Naive B cell (primary cell): ENCODE measurements around the gene KDM2B. TPM values are rescaled to one million over a fixed set of nuclear protein-coding genes. Genes with fewer than 3 reads are reported as not detected.
A peak's percentile ranks its signal among the peaks of the same experiment; 100 is the strongest.

ENCODE experiments used
- ATAC-seq, 2 donors: fragments of 150-1000 bp; cut with Tn5 transposase; 2 replicates each; pipeline ENCODE4 v1.10.0; 2021; ENCODE audit warnings: low read depth in 2 of 2, mild to moderate bottlenecking in 2 of 2, moderate library complexity in 2 of 2
- DNase-seq: peaks from one replicate; pipeline ENCODE4 v3.0.0; 2022
- H3K27ac Mint-ChIP-seq, 6 donors: one replicate each; pipeline ENCODE4 v1.8.0; 2020 to 2022; ENCODE audit warnings: mild to moderate bottlenecking in 6 of 6, mixed read lengths in 6 of 6, moderate library complexity in 5 of 6, inconsistent platforms in 2 of 6
- H3K27me3 Mint-ChIP-seq, 3 donors: one replicate each; pipeline ENCODE4 v1.8.0; 2021 to 2022; ENCODE audit warnings: mixed read lengths in 3 of 3, mild to moderate bottlenecking in 1 of 3
- H3K36me3 Mint-ChIP-seq, 2 donors: one replicate each; pipeline ENCODE4 v1.8.0; 2020 to 2022; ENCODE audit warnings: mixed read lengths in 2 of 2, inconsistent platforms in 1 of 2, mild to moderate bottlenecking in 1 of 2
- H3K4me1 Mint-ChIP-seq, 3 donors: one replicate each; pipeline ENCODE4 v1.8.0; 2020 to 2022; ENCODE audit warnings: mixed read lengths in 3 of 3, inconsistent platforms in 1 of 3, mild to moderate bottlenecking in 1 of 3, moderate library complexity in 1 of 3
- H3K4me3 Mint-ChIP-seq, 8 donors: one replicate each; pipeline ENCODE4 v1.8.0; 2020 to 2022; ENCODE audit warnings: mild to moderate bottlenecking in 8 of 8, mixed read lengths in 8 of 8, moderate library complexity in 8 of 8, inconsistent platforms in 2 of 8
- H3K9me3 Mint-ChIP-seq, 7 donors: one replicate each; pipeline ENCODE4 v1.8.0; 2020 to 2022; ENCODE audit warnings: mixed read lengths in 7 of 7, mild to moderate bottlenecking in 5 of 7, inconsistent platforms in 2 of 7, moderate library complexity in 1 of 7
- polyA plus RNA-seq, 6 donors: library from polyadenylated mRNA; unstranded; fragments of 300-500 nt; fragmentation: Illumina TruSeq; gene quantifications; one replicate each; pipeline ENCODE4 v1.2.3, GENCODE V29; 2021; ENCODE audit warnings: low read depth in 6 of 6

KDM2B gene
- polyA plus RNA-seq, 6 donors from 2014 or later = 25.5 to 46.5 (median 31.0) TPM

GRCh38 chr12:121465921-121466793 is 114.7 kb downstream of the KDM2B start:
- peak overlapping the region; percentile 93 to 99 (median 99) for H3K27ac Mint-ChIP-seq

DNA sequence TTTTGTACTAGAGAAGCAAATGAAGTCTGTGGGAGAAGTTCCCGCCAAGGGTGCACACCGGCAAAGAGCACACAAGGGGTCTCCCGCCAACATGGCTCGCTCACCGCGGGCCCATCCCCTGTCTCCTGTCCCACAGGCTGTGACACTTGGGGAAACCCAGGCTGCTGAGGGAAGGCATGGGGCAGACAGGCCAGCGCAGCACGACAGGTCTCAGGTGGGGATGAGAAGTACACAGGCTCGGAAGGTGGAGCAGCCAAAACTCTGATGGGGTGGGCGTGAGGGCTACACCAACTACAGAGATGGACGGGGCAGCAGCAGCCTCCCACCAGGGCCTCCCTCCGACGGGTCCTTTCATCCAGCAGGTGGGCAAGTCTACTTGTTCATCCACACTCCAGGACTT is 116.5 kb downstream of the KDM2B start:
- ATAC-seq (no peak), DNase-seq (no peak)
- no peaks in the 10 kb centered on the region for H3K27me3 Mint-ChIP-seq
- no peaks in the 10 kb centered on the region for H3K9me3 Mint-ChIP-seq
- no peak overlapping the region for H3K27ac Mint-ChIP-seq
- H3K4me3 Mint-ChIP-seq = peak overlapping the region; percentile 22 to 97 (median 38)
- no peaks in the 10 kb centered on the region for H3K36me3 Mint-ChIP-seq
- H3K4me1 Mint-ChIP-seq = peaks cover 42 to 59% (median 56%) of the 10 kb centered on the region in 3 donors

More at GRCh38 chr12:121465921-121466793, 114.7 kb downstream of the KDM2B start:
- ATAC-seq = no peak
- peak; percentile 60 for DNase-seq
- H3K27me3 Mint-ChIP-seq = no peaks in the 10 kb centered on the region
- H3K36me3 Mint-ChIP-seq = no peaks in the 10 kb centered on the region
- H3K9me3 Mint-ChIP-seq = no peaks in the 10 kb centered on the region
- H3K4me1 Mint-ChIP-seq = peaks cover 36 to 63% (median 59%) of the 10 kb centered on the region in 3 donors
- H3K4me3 Mint-ChIP-seq = peak overlapping the region; percentile 92 to 99 (median 98)

DNA sequence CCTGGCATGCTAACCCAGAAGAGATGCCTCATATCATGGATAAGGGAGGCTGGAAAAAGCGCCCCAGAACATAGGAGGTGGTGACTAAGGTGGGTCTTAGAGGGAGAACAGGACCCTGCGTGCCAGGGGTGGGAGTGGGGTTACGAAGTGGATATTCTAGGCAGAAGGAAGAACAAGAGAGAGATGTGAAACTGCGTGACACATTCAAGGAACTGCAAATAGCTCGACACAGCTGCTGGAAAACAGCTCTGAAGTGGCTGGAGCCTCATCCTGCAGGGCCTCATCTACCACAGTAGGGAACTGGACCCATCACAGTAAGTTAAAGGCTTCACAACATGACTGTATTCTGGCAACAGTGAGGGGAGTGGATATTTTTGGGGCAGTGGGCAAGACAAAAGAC is 119.8 kb downstream of the KDM2B start:
- Mint-ChIP-seq H3K27me3 (no peaks in the 10 kb centered on the region), H3K4me1 (peaks cover 43 to 64% (median 60%) of the 10 kb centered on the region in 3 donors), H3K36me3 (peaks cover 0 to 7% of the 10 kb centered on the region in 2 donors), H3K9me3 (no peaks in the 10 kb centered on the region), H3K4me3 (peak overlapping the region in 2 of 8 donors; percentile 52 to 55), H3K27ac (peak overlapping the region in 5 of 6 donors; percentile 19 to 96 (median 34))
- ATAC-seq (no peak), DNase-seq (no peak)

- peaks cover 0 to 7% of the 10 kb centered on the region in 2 donors for H3K36me3 Mint-ChIP-seq
- no peak for DNase-seq
- H3K4me1 Mint-ChIP-seq = peaks cover 46 to 71% (median 62%) of the 10 kb centered on the region in 3 donors
- H3K4me3 Mint-ChIP-seq = no peak overlapping the region
- H3K27me3 Mint-ChIP-seq = no peaks in the 10 kb centered on the region
- peak overlapping the region in 2 of 6 donors; percentile 47 to 56 for H3K27ac Mint-ChIP-seq
- ATAC-seq = no peak
- H3K9me3 Mint-ChIP-seq = no peaks in the 10 kb centered on the region
Measured at GRCh38 chr12:121456551-121456950, 124.3 kb downstream of the KDM2B start.

GRCh38 chr12:121455766-121456420 is 124.9 kb downstream of the KDM2B start:
- H3K4me1 Mint-ChIP-seq = peaks cover 40 to 65% (median 62%) of the 10 kb centered on the region in 3 donors

GRCh38 chr12:121454921-121455320 is 125.9 kb downstream of the KDM2B start:
- H3K27me3 Mint-ChIP-seq = no peaks in the 10 kb centered on the region
- peak overlapping the region in 4 of 6 donors; percentile 76 to 87 (median 84) for H3K27ac Mint-ChIP-seq
- H3K4me3 Mint-ChIP-seq = no peak overlapping the region
- H3K36me3 Mint-ChIP-seq = peaks cover 0 to 7% of the 10 kb centered on the region in 2 donors
- ATAC-seq = no peak
- DNase-seq = no peak
- H3K9me3 Mint-ChIP-seq = no peaks in the 10 kb centered on the region
- H3K4me1 Mint-ChIP-seq = peaks cover 41 to 63% (median 62%) of the 10 kb centered on the region in 3 donors

More at GRCh38 chr12:121455766-121456420, 124.9 kb downstream of the KDM2B start:
- Mint-ChIP-seq H3K27ac (peak overlapping the region in 2 of 6 donors; percentile 56 to 72), H3K27me3 (no peaks in the 10 kb centered on the region), H3K4me3 (no peak overlapping the region), H3K9me3 (no peaks in the 10 kb centered on the region), H3K36me3 (peaks cover 0 to 7% of the 10 kb centered on the region in 2 donors)
- DNase-seq = no peak
- ATAC-seq = no peak

- Mint-ChIP-seq H3K4me3 (no peak overlapping the region), H3K27me3 (no peaks in the 10 kb centered on the region), H3K9me3 (no peaks in the 10 kb centered on the region), H3K4me1 (peaks cover 52 to 74% (median 66%) of the 10 kb centered on the region in 3 donors), H3K36me3 (peaks cover 5 to 7% of the 10 kb centered on the region in 2 donors), H3K27ac (peak overlapping the region in 2 of 6 donors; percentile 56 to 67)
- DNase-seq = no peak
- no peak for ATAC-seq
Measured at GRCh38 chr12:121453629-121454028, 127.2 kb downstream of the KDM2B start.

DNA sequence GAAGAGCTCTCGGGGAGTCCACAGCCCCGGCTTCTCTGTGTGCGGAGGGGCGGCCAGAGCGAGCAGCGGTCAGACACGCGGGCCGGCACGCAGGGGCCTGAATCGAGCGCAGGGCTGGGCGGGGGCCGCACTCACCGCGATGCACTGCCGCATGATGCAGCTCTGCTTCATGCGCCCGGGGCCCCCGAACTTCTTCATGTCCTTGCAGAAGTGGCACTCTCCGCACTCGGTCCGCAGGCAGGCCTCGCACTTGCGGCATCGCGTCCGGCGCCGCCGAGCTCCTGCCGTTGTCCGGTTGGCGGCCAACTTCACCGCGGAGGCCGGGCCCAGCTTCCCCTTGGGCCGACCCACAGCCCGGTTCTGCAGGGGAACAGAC is 127.8 kb downstream of the KDM2B start:
- no peak for DNase-seq
- Mint-ChIP-seq H3K27ac (peak overlapping the region in 1 of 6 donors; percentile 20), H3K9me3 (no peaks in the 10 kb centered on the region), H3K4me3 (no peak overlapping the region), H3K36me3 (peaks cover 7 to 8% of the 10 kb centered on the region in 2 donors), H3K4me1 (peaks cover 56 to 76% (median 70%) of the 10 kb centered on the region in 3 donors), H3K27me3 (no peaks in the 10 kb centered on the region)
- no peak for ATAC-seq

DNA sequence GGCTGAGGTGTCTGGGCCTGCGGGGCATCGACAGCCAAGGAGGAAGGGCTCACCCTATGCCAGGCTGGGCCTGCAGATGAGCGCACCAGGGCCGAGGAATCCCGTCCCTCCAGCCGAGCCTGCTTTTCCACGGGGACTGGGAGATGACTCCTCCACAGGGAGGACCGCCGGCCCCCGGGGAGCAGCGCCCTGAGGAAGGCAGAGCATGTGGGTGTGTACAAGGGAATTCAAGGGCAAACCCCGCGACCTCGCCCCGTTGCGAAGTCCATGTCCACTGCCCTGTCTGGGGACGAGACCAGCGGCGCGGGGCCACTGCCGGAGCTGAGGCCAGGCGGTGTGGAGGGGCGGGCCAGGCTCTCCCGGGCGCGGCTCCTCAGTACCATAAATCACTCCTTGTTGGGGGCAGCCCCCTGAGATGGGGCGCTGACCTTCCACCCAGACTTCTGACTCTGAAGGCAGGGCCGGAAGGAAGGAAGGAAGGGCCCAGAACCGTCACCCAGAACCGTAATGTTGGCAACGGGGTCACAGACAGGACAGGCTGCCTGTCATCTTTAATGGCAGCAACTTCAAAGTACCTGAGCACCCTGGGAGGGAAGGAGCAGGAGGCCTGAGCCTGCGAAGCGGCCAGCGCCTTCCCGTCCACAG is 128.4 kb downstream of the KDM2B start:
- Mint-ChIP-seq H3K9me3 (no peaks in the 10 kb centered on the region), H3K27me3 (no peaks in the 10 kb centered on the region), H3K36me3 (peaks cover 2 to 8% of the 10 kb centered on the region in 2 donors), H3K27ac (peak overlapping the region in 4 of 6 donors; percentile 47 to 84 (median 76)), H3K4me1 (peaks cover 52 to 71% (median 65%) of the 10 kb centered on the region in 3 donors), H3K4me3 (peak overlapping the region in 4 of 8 donors; percentile 40 to 77 (median 54))
- peak; percentile 13 to 18 for ATAC-seq
- DNase-seq = no peak

DNA sequence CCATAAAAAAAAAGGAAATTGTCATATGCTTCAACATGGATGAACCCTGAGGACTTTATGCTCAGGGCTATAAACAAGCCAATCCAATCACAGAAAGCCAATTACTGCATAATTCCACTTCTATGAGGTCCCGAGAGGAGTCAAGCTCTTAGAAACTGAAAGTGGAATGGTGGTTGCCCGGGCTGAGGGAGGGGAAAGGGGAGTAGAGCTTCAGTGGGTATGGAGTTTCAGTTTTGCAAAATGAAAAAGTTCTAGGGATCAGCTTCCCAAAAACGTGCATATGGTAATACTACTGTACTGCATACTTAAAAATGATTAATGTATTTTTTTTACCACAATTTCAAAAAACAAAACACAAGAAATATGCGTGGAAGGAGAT is 128.9 kb downstream of the KDM2B start:
- Mint-ChIP-seq H3K9me3 (no peaks in the 10 kb centered on the region), H3K4me1 (peaks cover 50 to 70% (median 60%) of the 10 kb centered on the region in 3 donors), H3K36me3 (peaks cover 0 to 8% of the 10 kb centered on the region in 2 donors), H3K27ac (peak overlapping the region; percentile 53 to 84 (median 66)), H3K27me3 (no peaks in the 10 kb centered on the region), H3K4me3 (peak overlapping the region in 7 of 8 donors; percentile 13 to 77 (median 41))
- ATAC-seq = peak; percentile 64 to 71
- no peak for DNase-seq

DNA sequence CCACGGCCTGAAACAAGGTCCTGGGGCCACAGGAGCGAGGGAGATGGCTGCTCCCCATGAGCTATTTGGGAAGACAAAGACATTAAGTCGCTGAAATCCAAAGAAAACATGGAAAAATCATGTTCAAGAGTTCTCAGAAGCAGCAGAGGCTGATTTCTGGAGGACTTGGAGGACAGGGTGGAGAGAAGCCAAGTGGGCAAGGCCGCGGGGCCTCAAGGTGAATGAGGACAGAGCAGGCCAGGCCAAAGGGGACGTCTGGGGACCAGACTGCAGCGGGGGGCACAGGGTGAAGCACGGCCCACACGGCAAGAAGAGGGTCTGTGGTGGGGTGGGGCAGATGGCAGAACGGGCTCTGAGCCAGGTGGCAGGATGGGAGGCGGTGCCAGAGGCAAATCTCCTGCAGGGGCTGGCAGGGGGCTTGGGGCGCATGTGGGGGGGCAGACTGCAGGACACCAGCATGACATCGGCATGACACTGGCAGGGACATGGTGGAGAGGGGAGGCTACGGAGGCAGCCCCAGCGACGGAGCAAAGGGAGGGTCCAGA is 132.0 kb downstream of the KDM2B start:
- no peak for ATAC-seq
- DNase-seq = no peak
- Mint-ChIP-seq H3K9me3 (no peaks in the 10 kb centered on the region), H3K36me3 (peaks cover 0 to 8% of the 10 kb centered on the region in 2 donors), H3K27me3 (no peaks in the 10 kb centered on the region), H3K4me1 (peaks cover 33 to 51% (median 36%) of the 10 kb centered on the region in 3 donors), H3K4me3 (peak overlapping the region in 5 of 8 donors; percentile 9 to 64 (median 42)), H3K27ac (peak overlapping the region in 4 of 6 donors; percentile 26 to 91 (median 60))

DNA sequence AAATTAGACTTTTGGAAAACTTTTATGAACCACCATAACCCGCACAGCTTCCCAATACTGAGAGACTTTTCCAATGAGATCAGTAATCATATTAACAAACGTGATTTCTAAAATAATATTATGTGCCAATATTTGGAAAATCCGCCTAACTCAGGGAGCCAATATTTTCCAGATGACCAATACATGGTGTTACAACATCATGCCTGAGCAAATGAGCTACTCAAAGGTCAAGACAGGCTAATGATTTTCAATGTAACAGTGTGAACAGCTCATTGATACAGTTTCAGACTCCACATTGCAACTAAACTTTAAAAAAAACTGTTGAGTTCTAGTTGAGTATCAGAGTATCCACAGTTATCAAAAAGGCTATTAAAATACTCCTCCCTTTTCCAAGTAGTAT is 134.1 kb downstream of the KDM2B start:
- no peak for DNase-seq
- Mint-ChIP-seq H3K36me3 (peaks cover 0 to 8% of the 10 kb centered on the region in 2 donors), H3K27ac (peak overlapping the region in 1 of 6 donors; percentile 61), H3K4me1 (peaks cover 29 to 44% (median 32%) of the 10 kb centered on the region in 3 donors), H3K9me3 (no peaks in the 10 kb centered on the region), H3K4me3 (no peak overlapping the region), H3K27me3 (no peaks in the 10 kb centered on the region)
- no peak for ATAC-seq

DNA sequence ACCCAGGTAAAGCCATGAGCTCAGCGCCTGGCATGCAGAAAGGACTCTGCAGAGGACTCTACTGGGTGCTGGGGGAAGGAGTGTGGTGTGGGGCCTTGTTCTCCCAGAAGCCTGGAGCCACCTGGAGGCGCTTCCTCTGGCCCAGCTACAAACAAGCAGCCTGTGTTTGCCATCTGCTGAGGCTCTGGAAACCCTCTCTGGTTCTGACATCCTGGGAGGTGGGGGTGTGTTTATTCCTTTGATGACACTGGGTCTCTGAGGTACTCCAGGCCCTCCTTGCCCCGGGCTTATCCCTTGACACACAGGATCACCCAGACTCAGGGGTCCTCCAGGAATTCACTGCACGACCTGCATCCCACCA is 136.0 kb downstream of the KDM2B start:
- Mint-ChIP-seq H3K9me3 (no peaks in the 10 kb centered on the region), H3K27me3 (no peaks in the 10 kb centered on the region), H3K27ac (no peak overlapping the region), H3K4me1 (peaks cover 18 to 27% (median 27%) of the 10 kb centered on the region in 3 donors), H3K36me3 (peaks cover 0 to 8% of the 10 kb centered on the region in 2 donors), H3K4me3 (no peak overlapping the region)
- DNase-seq = no peak
- ATAC-seq = no peak
